ENCODE results near the gene ARHGAP22.

GRCh38 chr10:48485711-48486110 lies 119.2 kb downstream of the ARHGAP22 start:
- no peak for TF ChIP-seq POLR2A (IDR thresholded peaks at IDR 0.05; ENCODE audit: low read length)
- TF ChIP-seq GATA1 (IDR thresholded peaks at IDR 0.05; ENCODE audit: low read depth, low read length) = no peak
